Measurements from ENCODE around the gene MYL12B. TPM values are rescaled to one million over a fixed set of nuclear protein-coding genes. Genes with fewer than 3 reads are reported as not detected.
A peak's percentile ranks its signal among the peaks of the same experiment; 100 is the strongest.

Gene MYL12B
- total RNA-seq, 1 donor from 2014 or later, result 90.4 TPM

DNA sequence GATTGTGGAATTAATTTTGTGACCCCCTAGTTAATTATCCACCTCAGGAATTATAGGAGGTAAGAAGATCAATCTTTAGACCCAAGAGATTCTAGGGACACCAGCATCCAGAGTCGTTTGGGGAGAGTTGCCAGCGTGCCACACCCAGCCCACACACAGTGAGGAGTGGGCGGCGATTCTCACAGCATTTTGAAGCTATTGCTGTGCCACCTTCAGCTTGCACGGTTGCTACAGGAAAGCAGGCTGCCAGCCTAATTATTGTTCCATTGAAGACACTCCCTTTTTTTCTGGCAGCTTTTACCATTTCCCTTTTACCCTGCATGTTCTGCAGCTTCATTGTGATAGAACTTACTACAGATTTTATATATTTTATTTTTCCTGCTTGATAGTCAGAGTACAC is 27.5 kb upstream of the MYL12B start:
- ATAC-seq (no peak), DNase-seq (ENCODE audit: low spot score) (no peak)

DNA sequence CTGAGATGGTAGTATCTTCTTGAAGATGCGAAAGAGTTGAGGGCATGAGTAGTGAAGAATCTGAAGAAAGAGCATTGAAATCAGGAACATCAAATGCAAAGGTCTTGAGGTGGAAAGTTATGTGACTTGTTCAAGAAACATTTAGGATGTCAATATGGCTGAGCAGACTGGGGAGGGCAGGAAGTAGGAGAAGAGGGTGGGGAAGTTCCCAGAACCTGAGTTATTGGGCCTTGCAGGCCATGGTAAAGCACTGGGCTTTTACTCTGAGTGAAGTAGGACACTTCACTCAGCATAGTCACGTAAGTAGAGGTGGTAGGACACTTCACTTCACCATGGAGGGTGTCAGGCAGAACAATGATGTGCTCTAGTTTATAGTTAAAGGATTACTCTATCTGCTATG is 26.1 kb upstream of the MYL12B start:
- no peak for DNase-seq (ENCODE audit: low spot score)
- no peak for ATAC-seq

DNA sequence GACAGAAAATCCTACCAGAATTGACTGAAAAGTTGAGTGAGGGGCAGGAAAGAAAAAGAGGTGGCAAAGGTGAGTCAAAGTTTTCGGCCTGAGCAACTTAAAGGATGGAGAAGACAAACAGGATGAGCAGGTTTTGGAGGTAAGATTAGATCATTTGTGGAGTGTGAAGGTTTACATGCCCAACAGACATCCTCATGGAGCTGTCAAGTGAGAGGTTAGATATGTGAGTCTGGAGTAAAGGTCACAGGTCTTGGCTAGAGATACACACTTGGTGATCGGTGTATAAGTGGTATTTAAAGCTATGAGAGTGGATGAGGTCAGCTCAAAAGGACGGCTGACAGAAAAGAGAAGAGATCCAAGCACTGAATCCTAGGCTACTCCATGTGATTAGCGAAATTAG is 25.5 kb upstream of the MYL12B start:
- ATAC-seq (no peak), DNase-seq (ENCODE audit: low spot score) (no peak)

DNA sequence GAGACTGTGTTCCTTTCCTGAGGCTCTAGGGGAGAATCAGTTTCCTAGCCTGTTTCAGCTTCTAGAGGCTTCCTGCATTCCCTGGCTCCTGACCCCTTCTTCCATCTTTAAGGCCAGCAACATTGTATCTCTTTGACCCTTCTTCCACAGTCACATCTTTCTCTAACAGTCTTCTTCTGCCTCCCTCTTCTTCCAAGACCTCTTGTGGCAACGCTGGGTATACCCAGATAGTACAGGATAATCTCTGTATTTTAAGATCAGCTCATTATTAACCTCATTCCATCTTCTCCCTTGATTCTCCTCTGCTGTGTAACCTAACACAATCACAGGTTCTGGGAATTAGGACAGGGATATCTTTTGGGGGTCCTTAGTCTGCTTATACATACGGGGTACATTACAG is 23.2 kb upstream of the MYL12B start:
- DNase-seq (ENCODE audit: low spot score), result no peak
- ATAC-seq, result no peak

DNA sequence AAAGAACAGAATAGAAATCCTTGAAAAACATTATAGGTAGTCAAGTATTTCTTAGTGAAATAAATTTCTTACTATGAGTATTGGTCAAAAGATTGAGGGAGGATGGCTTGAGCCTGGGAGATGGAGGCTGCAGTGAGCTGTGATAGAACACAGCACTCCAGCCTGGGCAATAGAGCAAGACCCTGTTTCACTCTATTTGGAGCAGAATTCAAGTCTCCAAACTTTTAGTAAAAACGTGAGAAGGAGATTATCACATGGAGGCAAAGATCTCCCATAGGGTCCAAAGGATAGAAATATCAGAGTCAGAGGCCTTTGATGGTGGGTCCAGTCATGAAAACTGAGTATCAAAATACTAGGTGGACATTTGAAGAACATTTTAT is 16.8 kb upstream of the MYL12B start:
- ATAC-seq, result no peak

DNA sequence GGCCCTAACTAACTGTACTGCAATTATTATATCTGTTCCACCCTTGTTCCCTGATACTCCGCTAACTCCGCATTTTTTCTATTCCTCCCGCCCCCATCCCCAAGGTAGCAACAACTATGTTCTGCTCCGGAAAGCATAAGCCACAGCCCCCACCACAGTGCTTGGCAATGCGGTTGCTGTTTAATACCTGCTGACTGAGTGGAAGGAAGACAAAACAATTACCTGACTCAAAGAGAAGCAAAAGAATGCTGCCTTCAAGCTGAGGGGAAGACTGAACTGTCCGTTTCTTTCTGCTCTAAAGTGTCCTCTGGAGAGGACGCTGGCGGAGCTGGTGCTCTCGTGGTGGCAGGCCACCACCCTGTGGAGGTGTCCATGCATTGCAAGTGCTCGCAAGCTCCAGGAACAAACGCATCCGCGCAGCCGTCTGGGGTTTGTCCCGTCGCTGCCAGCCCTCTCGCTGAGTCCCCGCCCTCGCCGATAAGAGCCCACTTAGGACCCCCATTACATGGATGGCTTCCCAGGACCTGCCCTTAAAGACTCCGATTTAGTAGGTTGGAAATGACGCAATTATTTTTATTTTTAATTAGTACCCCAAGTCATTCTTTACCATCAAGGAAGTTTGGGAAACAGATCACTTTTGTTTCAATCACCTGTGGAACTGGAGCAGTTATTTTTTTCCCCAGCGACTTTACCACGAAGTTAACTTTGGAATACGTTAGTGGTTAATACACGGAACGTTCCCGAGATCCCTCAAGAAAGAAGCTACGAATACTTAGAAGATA is 15.9 kb upstream of the MYL12B start:
- ATAC-seq (peak; percentile 77), DNase-seq (ENCODE audit: low spot score) (peak; percentile 91)

More for the DNA sequence above, 16.8 kb upstream of the MYL12B start:
- DNase-seq (ENCODE audit: low spot score), result no peak

DNA sequence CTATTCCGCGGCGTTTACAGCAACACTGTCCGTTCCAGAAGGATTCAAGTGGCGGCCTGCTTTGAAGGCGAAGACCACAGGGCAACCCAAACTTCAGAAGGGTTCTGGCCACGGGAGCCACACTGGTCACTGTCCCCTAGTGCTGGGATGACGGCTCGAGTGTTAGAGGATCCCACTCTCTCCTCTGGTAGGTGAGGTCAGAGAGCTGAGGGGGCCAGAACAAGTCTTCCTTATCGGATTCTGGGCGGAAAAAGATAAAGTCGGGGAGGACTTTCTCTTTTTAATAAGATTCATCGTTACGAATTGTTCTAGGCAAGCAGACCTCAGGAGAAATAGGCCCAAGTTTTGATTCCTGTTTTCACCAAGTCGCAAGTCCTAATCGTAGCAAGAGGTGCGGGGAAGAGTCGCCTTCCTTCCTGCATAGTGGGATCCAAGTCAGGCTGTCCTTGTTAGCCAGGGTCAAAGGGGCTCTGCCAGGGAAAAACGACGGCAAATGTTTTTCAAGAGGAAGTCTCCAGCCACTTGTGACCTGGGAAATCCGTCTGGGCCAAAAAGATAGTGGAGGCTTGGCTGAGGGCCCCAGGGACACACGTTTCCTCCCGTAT is 15.2 kb upstream of the MYL12B start:
- ATAC-seq, result peak; percentile 29

DNA sequence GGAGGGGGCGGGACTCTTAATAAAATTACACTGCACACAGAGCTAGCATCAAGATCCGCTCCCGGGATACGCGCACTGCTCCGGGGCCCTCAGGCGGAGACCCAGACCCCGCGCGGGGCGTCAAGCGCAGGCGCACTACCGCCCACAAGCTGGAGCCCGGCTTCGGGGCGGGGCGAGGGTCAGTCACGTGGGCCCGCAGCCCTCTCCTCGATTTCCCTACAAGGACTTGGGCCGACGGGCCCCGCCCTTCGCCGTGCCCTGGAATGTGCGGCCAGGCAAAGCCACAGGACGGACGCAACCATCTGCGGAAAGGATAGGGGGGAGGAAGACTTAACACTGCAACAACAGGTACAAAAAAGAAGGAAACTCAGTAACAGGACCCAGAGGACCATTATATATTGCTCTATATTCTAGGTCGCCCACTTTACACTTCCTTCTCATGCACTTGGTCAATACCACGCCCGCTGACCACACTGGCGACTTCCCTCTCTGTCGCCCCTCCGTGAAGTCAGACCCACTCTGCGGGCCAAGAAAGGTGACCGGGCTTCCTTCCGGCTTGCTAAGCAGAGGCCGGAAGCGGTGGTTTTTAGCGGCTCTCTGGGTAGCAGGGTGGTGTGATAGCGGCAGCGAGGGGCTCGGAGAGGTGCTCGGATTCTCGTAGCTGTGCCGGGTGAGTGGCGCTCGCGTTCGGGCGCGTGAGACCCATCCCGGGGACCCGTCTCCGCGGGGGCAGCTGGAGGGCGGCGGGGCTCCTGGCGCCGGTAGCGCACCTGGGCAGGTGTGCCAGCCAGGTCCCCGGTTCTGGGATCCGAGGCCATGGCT is 14.5 kb upstream of the MYL12B start, which contains the start of gene MYL12A:
Gene MYL12A, plus strand, starts transcription at position 562 of the 822 bp plus-strand sequence. CDS start 5,447 bp downstream, outside the sequence.
- ATAC-seq (peak; percentile 83), DNase-seq (ENCODE audit: low spot score) (peak; percentile 99)

More for the DNA sequence above, 15.2 kb upstream of the MYL12B start:
- peak; percentile 62 for DNase-seq (ENCODE audit: low spot score)

DNA sequence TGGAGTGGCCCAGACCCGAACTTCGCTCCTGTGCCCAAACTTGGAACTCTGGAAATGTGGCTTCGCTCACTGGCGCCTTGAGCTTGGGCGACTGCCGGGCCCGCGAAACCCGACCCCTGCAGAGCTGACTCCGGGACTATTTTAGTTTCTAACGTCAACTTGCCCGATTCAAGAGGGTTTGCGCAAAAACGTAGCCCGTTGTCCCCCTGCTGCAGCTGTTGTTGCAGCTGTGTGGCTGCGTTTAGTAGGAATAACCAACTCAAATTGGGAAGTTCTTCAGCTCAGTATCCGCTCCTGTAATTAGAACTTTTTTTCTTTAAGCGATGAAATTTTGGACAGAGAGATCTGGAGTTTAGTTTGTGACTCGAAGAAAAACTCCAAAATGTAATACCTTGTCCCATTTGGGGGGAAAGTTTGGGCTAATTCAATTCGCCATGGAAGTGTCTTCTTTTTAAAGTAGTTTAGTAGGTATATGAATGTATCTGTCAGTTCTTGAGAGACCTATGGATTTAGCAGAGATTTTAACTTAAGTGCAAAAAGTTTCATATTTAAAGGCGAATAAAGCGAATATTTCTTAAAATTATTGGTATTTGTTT is 13.8 kb upstream of the MYL12B start:
- DNase-seq (ENCODE audit: low spot score), result no peak

DNA sequence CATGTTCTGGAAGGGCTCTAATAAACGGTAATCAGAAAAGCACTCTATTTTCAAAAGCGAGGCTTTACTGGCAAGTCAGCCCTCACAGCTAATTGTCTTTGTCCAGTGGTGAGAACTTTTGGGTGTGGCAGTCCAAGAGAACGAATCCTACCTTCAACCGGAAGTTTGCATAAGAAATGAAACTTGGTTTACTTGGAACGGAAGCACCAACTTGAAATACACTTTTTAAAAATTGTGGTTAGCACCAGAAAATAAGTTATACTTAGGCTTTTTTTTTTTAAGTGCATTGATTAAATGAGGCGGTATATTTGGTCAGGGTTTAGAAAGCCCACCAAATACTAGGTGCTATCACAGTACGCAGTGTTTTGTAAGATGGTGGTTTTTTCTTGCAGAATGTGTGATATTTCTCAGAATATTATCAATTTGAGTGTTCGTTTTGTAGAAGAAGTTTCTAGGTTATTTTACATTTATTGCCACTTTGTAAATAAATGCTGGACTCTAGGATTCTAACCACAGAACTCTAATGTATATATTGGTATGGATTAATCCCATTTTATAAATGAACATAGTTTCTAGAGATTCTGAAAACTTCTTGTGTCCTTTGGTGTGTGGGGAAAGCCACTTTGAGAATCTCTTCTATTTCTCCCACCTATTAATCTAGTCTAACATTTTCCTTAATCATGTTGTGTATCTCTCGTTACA is 13.1 kb upstream of the MYL12B start:
- ATAC-seq, result no peak
- DNase-seq (ENCODE audit: low spot score), result no peak

More for the DNA sequence above, 13.8 kb upstream of the MYL12B start:
- no peak for ATAC-seq

DNA sequence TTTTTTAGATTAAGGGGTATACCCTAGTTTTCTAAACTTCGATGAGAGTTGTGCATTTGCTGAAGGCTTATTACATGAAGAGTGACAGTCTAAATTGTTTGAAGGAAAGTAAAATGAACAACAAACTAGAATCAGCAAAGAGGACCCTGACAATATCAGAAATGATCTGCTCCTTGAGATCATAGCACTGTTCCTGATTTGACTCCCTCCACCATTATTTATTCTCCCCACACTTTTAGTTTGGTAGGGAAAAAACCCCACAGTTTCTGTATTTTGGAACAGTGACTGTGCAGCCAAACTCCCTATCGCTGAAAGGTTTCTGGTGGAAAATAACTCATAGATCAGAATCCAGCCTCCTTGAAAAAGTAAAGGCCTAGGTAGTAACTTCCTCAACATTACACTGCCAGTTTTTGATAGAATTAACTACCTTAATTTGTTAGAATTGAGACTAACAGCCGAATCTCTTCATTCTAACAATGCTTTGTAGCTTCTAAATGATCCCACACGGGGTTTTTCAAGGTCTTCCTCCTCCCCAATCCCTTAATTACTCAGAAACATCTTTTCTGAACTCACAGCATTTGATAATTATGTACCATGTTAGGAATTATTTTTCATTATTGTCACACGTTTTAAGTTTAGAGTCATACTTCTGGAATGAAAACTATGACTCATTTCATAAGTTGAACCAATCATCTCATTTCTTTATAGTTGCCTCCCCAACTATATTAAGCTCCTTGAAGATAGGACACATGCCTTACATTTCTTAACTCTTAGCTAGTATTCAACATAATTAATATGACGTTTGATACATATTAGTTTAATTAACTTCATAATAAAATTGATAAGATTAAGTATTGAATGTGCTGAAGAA is 11.5 kb upstream of the MYL12B start:
- no peak for DNase-seq (ENCODE audit: low spot score)
- no peak for ATAC-seq

DNA sequence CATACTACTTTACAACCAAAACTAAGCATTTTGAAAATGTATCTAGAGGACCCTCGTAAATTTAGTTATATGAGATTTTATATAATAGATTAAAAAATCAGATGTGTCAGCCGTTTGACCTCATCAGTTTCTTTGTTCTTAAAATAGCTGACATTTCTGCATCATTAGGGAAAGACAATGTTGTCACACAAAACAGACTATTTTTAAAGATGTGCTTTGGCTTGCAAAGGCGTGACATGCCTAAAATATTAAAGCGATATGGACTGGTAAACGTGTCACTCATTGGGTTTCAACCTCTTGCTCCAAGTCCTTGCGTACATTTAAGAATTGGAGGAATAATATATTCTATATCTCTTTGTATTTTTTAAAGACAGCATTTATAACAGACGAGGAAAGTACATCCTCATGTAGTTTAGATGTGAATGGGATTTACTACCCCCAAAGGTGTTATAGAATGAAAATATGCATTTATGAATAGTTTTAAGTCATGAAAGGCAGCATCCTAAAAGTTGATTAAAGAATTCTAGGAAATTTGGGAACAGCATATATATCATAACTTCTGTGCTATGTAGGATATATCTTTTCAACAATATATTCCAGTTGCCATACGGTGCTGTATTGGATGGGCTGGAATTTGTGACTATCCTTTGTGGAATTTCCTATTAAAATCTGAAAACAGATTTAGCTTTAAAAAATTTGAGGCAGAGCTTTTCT is 10.5 kb upstream of the MYL12B start:
- no peak for ATAC-seq
- no peak for DNase-seq (ENCODE audit: low spot score)

DNA sequence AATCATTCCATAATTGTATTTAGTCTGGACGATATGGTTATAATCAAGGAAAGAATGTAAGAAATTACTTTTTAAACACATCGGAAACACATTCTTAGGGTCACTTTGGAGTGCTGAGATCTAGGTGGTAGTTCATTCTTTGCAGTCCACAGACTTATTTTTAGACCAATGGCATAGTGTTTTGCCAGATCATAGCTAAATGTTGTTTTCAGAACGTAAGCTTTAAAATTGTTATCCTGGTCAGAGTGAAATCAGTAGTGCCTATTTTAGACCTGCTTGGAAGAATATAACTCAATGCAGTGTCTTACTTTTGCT is 10.0 kb upstream of the MYL12B start:
- no peak for DNase-seq (ENCODE audit: low spot score)
- no peak for ATAC-seq

DNA sequence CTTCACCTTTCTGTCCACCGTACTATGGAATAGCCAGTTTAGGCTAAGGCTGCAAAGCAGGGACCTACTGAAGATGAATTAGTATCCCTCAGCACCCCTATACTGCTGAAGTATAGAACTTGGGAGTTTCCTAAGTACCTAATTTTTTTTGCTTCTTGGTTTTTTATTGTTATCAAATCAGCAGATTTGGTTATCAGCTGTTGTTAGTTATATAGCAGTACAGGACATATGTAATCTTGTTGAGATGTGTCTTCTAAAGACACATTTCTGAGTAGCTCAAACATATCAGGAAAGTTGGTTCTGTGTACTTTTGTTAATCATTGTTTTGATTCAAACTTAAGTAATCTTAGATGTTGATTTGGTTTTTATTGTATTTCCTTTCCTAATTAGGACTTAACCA is 9.1 kb upstream of the MYL12B start:
- DNase-seq (ENCODE audit: low spot score) (no peak), ATAC-seq (no peak)

DNA sequence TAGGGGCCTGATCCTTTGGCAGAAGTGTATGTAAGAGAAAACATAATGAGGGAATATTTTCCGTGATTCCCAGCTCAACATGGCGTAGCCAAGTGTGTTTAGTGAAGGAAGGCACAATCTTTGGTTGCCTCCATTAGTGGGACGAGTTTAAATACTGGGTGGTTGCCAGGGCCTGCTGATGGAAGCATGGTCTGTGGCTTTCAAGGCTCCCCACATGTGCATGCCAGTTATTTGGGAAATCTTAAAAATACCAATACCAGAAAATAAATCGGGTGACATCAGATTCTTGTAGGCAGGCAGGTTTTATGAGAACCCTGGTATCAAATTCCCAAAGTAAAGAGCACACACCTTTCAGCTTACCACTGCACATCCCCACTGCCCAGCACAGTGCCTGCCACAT is 7.2 kb upstream of the MYL12B start:
- ATAC-seq (no peak), DNase-seq (ENCODE audit: low spot score) (no peak)

DNA sequence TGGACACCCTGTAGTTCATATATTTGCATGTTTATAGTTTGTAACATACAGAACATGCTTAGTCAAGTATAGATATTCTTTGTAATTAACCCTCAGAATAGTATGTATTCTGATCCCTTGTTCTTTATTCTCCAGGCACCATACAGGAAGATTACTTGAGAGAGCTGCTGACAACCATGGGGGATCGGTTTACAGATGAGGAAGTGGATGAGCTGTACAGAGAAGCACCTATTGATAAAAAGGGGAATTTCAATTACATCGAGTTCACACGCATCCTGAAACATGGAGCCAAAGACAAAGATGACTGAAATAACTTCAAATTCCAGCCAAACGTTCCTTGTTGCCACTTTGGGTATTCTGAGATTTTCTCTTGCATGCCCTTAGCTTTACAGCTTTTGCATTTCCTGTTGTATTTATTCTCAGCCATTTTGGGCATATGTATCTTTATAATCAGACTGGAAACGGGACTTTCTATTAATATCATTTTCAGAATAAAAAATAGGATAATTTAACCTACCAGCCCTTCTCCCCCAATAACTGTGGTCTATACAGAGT is 6.2 kb upstream of the MYL12B start:
- ATAC-seq (no peak), DNase-seq (ENCODE audit: low spot score) (no peak)

DNA sequence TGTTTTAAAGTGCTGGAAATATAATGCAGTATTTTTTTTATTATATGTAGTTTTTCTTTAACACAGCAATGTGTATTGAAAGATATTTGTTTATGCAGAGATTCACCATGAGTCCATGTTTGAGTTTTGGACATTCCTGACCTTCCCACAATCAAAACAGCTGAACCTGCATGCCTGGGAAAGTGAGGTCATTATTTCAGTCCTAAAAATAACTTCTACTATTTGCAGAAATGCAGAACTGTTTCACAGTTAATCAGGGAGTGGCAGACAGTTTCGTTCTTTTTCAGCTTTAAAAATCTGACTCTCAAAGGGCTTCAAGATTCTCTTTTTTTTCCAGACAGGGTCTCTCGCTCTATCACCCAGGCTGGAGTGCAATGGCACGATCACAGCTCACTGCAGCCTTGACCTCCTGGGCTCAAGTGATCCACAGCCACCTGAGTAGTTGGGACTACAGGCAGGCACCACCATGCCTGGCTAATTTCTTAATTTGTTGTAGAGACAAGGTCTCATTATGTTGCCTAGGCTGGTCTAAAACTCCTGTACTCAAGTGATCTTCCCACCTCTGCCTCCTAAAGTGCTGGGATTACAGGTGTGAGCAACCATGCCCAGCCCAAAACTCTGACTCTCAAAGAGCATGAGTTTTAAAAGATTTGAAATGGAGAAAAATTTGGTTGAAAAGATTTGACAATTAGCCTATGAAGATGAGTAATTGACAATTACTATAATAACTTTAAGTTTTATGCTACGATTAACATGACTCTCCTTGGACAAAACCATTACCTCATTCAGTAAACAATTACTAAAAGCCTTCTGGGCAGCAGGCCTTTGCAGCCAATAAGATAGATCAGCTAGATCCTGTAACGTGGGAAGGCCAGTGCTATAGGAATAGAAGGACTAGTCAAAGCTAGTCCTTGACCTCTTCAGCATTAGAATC is 5.0 kb upstream of the MYL12B start:
- ATAC-seq (peak; percentile 66), DNase-seq (ENCODE audit: low spot score) (peak; percentile 49)

DNA sequence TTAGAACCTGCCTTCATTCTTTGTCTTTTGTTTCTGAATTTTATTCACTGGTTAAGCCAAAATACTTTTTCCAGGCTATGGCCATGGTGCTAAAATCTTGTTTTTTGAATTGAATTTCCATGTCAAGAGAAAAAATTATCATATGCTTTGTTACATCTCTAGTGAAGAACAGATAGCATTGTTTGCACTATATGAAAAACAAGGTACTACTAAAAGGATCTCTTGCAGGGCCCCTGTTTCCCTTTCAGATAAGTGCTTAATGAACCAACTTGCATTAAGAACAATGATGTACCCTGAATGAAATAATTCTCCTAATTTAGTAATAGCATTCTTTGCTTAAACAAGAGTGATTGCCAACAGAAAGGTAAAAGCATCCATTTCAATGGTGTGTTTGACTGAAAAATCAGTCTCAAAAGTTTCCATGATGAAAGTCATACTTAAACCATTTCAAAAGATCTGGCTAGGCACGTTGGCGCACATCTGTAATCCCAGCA is 4.3 kb upstream of the MYL12B start:
- no peak for DNase-seq (ENCODE audit: low spot score)
- ATAC-seq, result no peak

Measured in left lobe of liver (tissue), 2 donors.